Activated naive CD4-positive, alpha-beta T cell treated with anti-CD3 and anti-CD28 coated beads, Interleukin-2, amount 50 U/mL, for 72 hours (primary cell): ENCODE results near the gene FRMD4A. TPM values are rescaled to one million over a fixed set of nuclear protein-coding genes. Genes with fewer than 3 reads are reported as not detected.
"Not testable (repeated sequence)": the region's sequence is repeated elsewhere in the genome, so short reads cannot be mapped to it uniquely, and the experiment has no call there.

Source experiments
- ATAC-seq, 2 donors: fragments of 150-1000 bp; cut with Tn5 transposase; 2 replicates each; pipeline ENCODE4 v1.10.0; 2021; ENCODE audit warnings: mild to moderate bottlenecking in 2 of 2, moderate library complexity in 2 of 2
- DNase-seq, 2 donors: peaks; one replicate each; pipeline ENCODE4 v3.0.0; 2021 to 2022; ENCODE audit warnings: low spot score in 2 of 2
- H3K27ac Mint-ChIP-seq, 2 donors: one replicate each; pipeline ENCODE4 v1.8.0; 2022; ENCODE audit warnings: mild to moderate bottlenecking in 2 of 2, mixed read lengths in 2 of 2
- H3K36me3 Mint-ChIP-seq, 2 donors: one replicate each; pipeline ENCODE4 v1.8.0; 2022; ENCODE audit warnings: mixed read lengths in 2 of 2
- H3K9me3 Mint-ChIP-seq, 2 donors: one replicate each; pipeline ENCODE4 v1.8.0; 2022; ENCODE audit warnings: mixed read lengths in 2 of 2
- total RNA-seq, 2 donors: library from RNA; stranded (reverse); gene quantifications; one replicate each; pipeline ENCODE4 v1.2.3, GENCODE V29; 2022

The FRMD4A gene
- total RNA-seq, 2 donors from 2014 or later = 0.41 to 0.49 TPM

- H3K27ac Mint-ChIP-seq = no peak overlapping the region
- ATAC-seq (no peak), DNase-seq (no peak)
- peaks cover 0 to 4% of the 10 kb centered on the region in 2 donors for H3K36me3 Mint-ChIP-seq
- no peaks in the 10 kb centered on the region for H3K9me3 Mint-ChIP-seq
These were observed 168.7 kb downstream of the FRMD4A start for GRCh38 chr10:14162061-14162460.

GRCh38 chr10:14160299-14160698 lies 170.4 kb downstream of the FRMD4A start:
- Mint-ChIP-seq H3K27ac (no peak overlapping the region), H3K36me3 (peaks cover 4 to 5% of the 10 kb centered on the region in 2 donors), H3K9me3 (no peaks in the 10 kb centered on the region)
- DNase-seq (no peak), ATAC-seq (no peak)

- DNase-seq (no peak), ATAC-seq (no peak)
- Mint-ChIP-seq H3K27ac (peak overlapping the region in 1 of 2 donors; percentile 15), H3K36me3 (peaks cover 4 to 6% of the 10 kb centered on the region in 2 donors), H3K9me3 (no peaks in the 10 kb centered on the region)
These were observed 172.1 kb downstream of the FRMD4A start for GRCh38 chr10:14158575-14158974.

- no peaks in the 10 kb centered on the region for H3K9me3 Mint-ChIP-seq
- H3K27ac Mint-ChIP-seq = no peak overlapping the region
- DNase-seq (no peak), ATAC-seq (no peak)
- H3K36me3 Mint-ChIP-seq = peaks cover 4 to 6% of the 10 kb centered on the region in 2 donors
These were observed 174.6 kb downstream of the FRMD4A start for GRCh38 chr10:14156104-14156503.

DNA sequence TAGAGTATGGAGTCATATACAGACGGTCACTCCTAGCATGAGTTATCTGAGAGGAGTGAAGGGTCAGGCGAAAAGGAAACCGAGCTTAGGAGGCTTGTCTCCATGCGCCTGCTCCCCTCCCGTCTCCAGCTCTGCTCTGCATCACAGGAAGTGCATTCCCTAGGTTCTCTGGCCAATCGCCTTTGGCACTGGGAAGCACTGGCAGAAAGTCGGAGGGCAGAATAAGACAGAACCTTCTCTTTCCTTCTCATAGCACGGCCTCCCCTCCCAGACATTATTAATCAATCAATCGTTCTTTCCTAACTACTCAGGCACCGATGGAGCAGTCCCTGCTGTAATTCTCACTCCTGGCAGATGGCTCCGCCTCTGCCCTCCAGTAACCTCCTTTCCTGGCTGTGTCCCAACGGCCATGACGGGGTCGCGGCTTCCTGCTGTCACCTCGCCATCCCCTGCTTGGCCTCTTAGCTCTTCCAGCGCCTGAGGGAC lies 177.1 kb downstream of the FRMD4A start:
- peaks cover 4 to 6% of the 10 kb centered on the region in 2 donors for H3K36me3 Mint-ChIP-seq
- no peak overlapping the region for H3K27ac Mint-ChIP-seq
- no peaks in the 10 kb centered on the region for H3K9me3 Mint-ChIP-seq
- ATAC-seq (no peak), DNase-seq (no peak)

GRCh38 chr10:14151571-14151970 lies 179.2 kb downstream of the FRMD4A start:
- Mint-ChIP-seq H3K27ac (no peak overlapping the region), H3K9me3 (no peaks in the 10 kb centered on the region), H3K36me3 (peaks cover 0 to 6% of the 10 kb centered on the region in 2 donors)
- ATAC-seq (no peak), DNase-seq (no peak)

DNA sequence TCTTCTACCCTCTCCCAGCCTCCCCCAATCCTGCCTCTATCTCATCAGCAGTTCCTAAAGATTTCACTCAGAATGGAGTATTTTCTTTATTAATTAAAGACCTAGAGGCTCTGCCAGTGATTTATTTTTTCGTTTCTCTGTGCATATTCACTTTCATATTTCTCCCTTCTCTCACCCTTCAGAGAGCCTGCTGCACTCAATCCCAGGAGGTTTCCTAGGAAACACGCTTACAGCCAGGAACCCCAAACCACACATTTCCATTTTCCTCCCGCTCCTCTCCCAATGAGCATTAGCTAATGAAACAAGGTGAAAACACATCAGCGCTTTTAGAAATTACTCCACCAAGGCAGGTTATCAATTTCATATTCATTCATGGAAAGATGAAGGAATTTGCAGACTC lies 180.2 kb downstream of the FRMD4A start:
- peaks cover 0 to 3% of the 10 kb centered on the region in 2 donors for H3K36me3 Mint-ChIP-seq
- no peak for DNase-seq
- no peaks in the 10 kb centered on the region for H3K9me3 Mint-ChIP-seq
- H3K27ac Mint-ChIP-seq = no peak overlapping the region
- no peak for ATAC-seq

DNA sequence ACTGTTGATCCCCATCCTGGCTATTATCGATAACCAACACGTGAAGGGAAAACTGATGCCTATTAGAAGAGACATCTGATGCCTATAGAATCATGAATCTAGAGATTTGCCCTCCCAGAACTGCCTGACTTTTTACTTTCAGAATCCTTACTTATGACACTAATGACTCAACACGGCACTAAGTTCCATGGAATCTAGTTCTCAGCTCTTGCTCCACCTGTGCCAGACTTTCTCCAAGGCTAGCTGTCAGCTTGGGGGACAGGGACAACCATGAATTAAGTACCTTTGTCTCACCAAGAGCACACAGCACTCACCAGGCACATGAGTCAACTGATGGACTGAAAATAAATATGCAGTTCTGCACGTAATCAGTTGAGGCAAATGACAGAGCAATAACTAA lies 184.2 kb downstream of the FRMD4A start:
- Mint-ChIP-seq H3K27ac (no peak overlapping the region), H3K9me3 (no peaks in the 10 kb centered on the region), H3K36me3 (no peaks in the 10 kb centered on the region)
- DNase-seq (no peak), ATAC-seq (no peak)

DNA sequence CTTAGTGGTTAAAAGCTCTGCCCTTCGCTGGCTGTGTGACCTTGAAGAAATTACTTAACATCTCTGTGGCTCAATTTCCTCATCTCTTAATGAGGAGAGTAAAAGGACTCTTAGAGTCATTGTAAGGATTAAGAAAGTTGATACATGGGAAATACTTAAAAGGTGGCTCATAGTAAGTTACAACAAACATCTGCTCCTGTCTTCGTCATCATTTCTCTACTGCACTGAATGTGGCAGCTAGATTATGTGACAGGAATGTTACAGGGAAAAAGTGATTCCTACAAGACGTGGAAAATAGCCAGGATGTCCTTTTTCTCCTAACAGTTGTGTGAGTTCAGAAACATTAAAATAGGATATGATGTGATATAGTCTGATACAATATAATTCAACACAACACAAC lies 184.7 kb downstream of the FRMD4A start:
- Mint-ChIP-seq H3K36me3 (no peaks in the 10 kb centered on the region), H3K9me3 (no peaks in the 10 kb centered on the region), H3K27ac (no peak overlapping the region)
- ATAC-seq (no peak), DNase-seq (no peak)

- ATAC-seq = no peak
- no peaks in the 10 kb centered on the region for H3K36me3 Mint-ChIP-seq
- no peak overlapping the region for H3K27ac Mint-ChIP-seq
- H3K9me3 Mint-ChIP-seq = no peaks in the 10 kb centered on the region
- no peak for DNase-seq
These were observed 186.3 kb downstream of the FRMD4A start for GRCh38 chr10:14144451-14144850.

GRCh38 chr10:14142606-14143250 lies 188.0 kb downstream of the FRMD4A start:
- DNase-seq (no peak), ATAC-seq (no peak)
- no peaks in the 10 kb centered on the region for H3K36me3 Mint-ChIP-seq
- H3K27ac Mint-ChIP-seq = no peak overlapping the region
- peaks cover 0 to 2% of the 10 kb centered on the region in 2 donors for H3K9me3 Mint-ChIP-seq

- peaks cover 0 to 4% of the 10 kb centered on the region in 2 donors for H3K9me3 Mint-ChIP-seq
- no peak overlapping the region for H3K27ac Mint-ChIP-seq
- no peaks in the 10 kb centered on the region for H3K36me3 Mint-ChIP-seq
- DNase-seq (no peak), ATAC-seq (no peak)
These were observed 189.4 kb downstream of the FRMD4A start for GRCh38 chr10:14141283-14141682.

- H3K9me3 Mint-ChIP-seq = peaks cover 7 to 12% of the 10 kb centered on the region in 2 donors
- DNase-seq (no peak), ATAC-seq (no peak)
- H3K36me3 Mint-ChIP-seq = no peaks in the 10 kb centered on the region
- no peak overlapping the region for H3K27ac Mint-ChIP-seq
These were observed 193.3 kb downstream of the FRMD4A start for GRCh38 chr10:14137391-14137790.

DNA sequence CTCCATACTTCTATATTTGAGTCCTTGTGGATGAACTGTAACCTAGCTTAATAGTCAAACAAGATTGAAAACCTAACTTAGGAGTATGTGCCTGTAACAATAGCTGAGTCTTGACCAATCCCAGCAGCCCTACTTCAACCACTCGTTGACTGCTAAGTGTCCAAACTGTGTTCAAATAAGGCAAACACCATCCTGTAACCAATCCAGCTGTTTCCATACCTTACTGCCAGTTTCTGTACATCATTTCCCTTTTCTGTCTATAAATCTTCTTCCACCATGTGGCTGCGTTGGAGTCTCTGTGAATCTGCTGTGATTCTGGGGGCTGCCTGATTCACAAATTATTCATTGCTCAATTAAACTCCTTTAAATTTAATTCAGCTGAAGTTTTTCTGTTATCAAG lies 195.5 kb downstream of the FRMD4A start:
- not testable (repeated sequence) for H3K27ac Mint-ChIP-seq, DNase-seq, H3K36me3 Mint-ChIP-seq, ATAC-seq
- H3K9me3 Mint-ChIP-seq = peaks cover 7 to 12% of the 10 kb centered on the region in 2 donors

GRCh38 chr10:14134275-14134674 lies 196.4 kb downstream of the FRMD4A start:
- ATAC-seq = no peak

DNA sequence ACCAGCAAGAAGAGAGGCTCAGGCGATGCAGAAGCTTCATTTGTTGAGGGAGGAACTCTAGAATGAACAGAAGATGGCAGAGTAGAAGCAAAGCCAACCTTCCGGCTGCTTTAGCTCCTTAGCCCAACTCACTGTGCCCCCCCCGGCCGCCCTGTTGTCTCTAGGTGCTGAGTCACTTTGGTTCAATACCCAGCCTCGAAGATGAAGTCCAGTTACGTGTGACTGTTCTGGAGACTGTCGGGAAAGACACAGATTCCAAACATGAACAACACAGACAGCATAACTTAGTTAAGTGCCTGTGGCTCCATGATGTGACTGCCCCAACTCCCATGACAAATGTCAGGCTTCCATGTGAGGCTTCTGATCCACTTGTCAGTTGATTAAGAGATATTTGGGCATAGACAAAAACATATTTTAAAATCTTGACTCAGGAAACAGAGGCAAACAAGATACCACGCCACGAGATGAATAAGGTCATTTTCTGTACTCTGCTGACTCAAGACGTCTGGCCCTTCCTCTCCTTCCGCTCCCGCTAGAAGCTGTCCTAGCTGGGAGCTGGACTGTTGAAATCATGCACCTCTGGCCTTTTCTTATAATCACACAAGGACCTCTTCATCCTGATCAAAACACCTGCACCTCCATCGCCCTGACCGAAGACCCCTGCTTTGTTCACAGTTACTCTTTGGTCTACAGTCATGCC lies 199.3 kb downstream of the FRMD4A start:
- H3K36me3 Mint-ChIP-seq = no peaks in the 10 kb centered on the region
- H3K9me3 Mint-ChIP-seq = peaks cover 7 to 8% of the 10 kb centered on the region in 2 donors
- ATAC-seq (no peak), DNase-seq (no peak)
- no peak overlapping the region for H3K27ac Mint-ChIP-seq

More at GRCh38 chr10:14134275-14134674, 196.4 kb downstream of the FRMD4A start:
- Mint-ChIP-seq H3K36me3 (no peaks in the 10 kb centered on the region), H3K27ac (no peak overlapping the region), H3K9me3 (peaks cover 7 to 12% of the 10 kb centered on the region in 2 donors)
- no peak for DNase-seq

DNA sequence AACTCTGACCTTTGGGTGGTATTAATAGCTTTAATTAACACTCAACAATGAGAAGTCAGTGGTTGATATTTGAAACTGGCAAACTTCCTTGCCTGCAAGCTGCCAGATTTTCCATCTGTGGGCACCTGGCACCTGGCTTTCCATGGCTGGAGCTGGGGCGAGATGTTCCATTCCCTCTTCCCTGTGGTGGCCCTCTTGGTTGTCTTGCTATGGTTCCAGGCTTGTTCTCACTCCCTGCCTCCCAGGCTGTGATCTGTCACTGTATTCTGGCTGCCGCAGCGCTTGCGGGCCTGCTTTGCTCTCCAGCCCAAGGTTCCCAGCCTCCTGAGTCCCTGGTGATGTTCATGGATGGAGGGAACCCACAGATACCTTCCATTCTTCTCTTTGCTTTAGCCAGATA lies 201.0 kb downstream of the FRMD4A start:
- Mint-ChIP-seq H3K27ac (no peak overlapping the region), H3K36me3 (no peaks in the 10 kb centered on the region), H3K9me3 (peaks cover 7 to 8% of the 10 kb centered on the region in 2 donors)
- ATAC-seq (no peak), DNase-seq (no peak)

DNA sequence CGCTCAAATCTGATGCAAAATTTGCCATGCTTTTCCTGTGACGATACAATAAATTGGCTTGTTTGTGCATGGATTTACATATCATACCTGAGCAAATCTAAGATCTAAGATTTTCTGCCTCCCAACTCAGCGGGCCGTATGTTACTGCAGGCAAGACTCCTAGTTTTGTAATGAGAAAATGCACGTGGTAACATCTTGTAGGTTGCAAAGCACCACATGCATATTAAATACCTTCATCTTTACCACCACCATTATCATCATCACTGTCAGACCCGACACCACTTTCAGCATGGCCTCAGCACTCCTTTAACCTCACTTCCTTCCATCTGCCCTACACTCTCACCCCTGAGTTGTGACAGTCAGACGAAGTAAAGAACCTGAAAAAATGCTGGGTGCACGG lies 202.2 kb downstream of the FRMD4A start:
- H3K36me3 Mint-ChIP-seq = no peaks in the 10 kb centered on the region
- no peaks in the 10 kb centered on the region for H3K9me3 Mint-ChIP-seq
- DNase-seq = no peak
- H3K27ac Mint-ChIP-seq = no peak overlapping the region
- no peak for ATAC-seq
